Stimulated activated CD4-positive, alpha-beta T cell treated with anti-CD3 and anti-CD28 coated beads, TNF-alpha, amount 100 ng/mL, for 24 hours (primary cell): ENCODE data around the gene LONP1.
"Not testable (repeated sequence)": the region's sequence is repeated elsewhere in the genome, so short reads cannot be mapped to it uniquely, and the experiment has no call there.

Experiments used
- DNase-seq, 3 experiments: peaks; one replicate each; pipeline ENCODE4 v3.0.0-alpha.2; 2020; ENCODE audit warnings: low read depth in 3 of 3

Gene LONP1

DNA sequence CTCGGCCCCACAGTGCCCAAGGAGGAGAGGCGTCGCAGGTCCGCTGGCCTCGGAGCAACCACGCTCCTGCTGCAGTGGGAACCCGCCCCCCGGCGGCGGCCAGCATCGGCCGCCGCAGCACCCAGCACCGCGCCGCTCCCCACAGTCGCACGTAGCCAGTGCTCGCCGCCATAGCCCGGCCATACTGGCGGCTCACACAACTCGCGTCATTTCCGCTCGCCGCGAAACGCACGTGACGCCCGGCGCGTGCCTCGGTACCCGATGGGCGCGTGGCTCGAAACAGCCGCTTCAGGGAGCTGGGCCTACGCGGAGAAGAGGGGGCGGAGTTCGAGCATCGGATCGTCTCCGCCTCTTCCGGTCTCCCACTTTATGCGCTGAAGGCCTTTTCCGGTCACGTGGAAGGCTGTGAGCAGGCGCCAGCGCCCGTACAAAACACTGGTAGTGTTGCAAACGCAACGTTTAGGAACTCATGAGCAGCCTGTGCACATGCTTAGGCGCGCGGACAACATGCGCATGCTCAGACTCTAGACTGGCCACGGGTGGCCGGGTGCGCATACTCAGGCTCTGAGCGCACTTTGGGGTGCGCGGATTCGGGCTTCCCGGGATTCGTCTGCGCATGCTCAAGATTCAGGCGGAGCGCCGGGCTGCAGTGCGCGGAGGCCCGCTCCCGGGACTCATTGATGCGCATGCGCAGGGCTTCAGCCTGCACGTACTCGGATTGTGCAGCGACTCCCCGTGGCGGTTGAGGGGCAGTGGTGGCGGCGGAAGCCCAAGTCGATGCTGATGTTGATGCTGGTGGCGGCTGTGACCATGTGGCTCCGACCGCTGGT lies at the start of gene LONP1, which contains the start of gene CATSPERD:
TSS of gene LONP1 (minus strand) at position 186 of the 830 bp plus-strand sequence. CDS start at position 172, 14 bp downstream.
TSS of gene CATSPERD (plus strand) at position 677 of the 830 bp plus-strand sequence. CDS start at position 778, 101 bp downstream.
- DNase-seq = peak; percentile 96 to 98 (median 97)

DNA sequence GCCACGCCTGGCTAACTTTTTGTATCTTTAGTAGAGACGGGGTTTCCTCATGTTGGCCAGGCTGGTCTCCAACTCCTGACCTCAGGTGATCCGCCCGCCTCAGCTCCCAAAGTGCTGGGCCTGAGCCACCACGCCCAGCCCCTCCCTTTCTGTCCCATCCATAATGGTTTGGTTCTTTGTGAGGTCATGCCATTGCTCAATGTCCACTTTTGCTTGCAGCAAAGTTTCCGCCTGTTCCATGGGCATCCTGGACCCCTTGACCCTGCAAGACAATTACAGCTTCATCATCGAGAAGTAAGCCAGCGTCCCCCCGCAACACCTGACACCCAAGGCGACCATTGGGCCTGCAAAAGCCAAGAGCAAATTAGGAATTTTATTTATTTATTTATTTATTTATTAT lies 48.0 kb upstream of the LONP1 start:
- DNase-seq = no peak

GRCh38 chr19:5765220-5765619 lies 45.3 kb upstream of the LONP1 start:
- DNase-seq = no peak

DNA sequence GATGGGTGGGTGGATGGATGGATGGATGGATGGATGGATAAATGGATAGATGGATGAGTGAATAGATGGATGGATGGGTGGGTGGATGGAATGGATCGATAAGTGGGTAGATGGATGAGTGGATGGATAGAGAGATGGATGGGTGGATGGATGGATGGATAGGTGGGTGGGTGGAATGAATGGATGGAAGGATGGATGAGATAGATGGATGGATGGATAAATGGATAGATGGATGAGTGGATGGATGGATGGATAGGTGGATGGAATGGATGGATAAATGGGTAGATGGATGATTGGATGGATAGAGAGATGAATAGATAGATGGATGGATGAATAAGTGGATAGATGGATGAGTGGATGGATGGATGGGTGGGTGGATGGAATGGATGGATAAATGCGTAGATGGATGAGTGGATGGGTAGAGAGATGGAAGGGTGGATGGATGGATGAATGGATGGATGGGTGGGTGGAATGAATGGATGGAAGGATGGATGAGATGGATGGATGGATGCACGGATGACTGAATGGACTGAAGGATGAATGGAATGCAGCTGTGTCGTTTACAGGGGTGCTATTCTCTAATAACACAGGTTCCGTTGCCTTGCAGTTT lies 42.8 kb upstream of the LONP1 start:
- no peak for DNase-seq

- no peak for DNase-seq
Measured at GRCh38 chr19:5753743-5754142, 33.8 kb upstream of the LONP1 start.

DNA sequence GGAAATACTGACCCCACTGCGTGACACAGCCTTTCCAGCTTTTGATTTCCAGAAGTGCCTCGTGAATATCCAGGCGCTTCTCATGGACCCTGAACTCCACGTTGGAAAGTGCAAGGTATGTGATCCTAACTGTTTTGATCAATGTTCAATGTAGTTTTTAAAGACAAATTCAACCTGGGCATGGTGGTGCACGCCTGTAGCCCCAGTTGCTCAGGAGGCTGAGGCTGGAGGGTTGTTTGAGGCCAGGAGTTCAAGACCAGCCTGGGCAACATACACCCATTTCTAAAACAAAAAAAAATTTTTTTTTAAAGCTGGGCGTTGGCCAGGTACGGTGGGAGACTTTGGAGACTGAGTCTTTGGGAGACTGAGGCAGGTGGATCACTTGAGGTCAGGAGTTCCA lies 31.8 kb upstream of the LONP1 start:
- DNase-seq = no peak

- DNase-seq = no peak
Measured at GRCh38 chr19:5749505-5749904, 29.6 kb upstream of the LONP1 start.

DNA sequence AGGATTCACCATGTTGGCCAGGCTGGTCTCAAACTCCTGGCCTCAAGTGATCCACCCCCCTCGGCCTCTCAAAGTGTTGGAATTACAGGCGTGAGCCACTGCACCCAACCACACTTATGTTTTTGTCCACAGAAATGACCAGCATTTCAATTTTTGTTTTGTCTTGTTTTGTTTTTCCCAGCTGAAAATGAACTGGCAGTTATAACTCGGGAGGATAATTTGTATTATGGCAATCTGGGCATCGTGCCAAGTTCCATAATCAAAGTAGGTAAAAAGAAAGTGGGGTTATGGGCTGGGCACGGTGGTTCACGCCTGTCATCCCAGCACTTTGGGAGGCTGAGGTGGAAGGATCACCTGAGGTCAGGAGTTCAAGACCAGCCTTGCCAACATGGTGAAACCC lies 29.0 kb upstream of the LONP1 start:
- DNase-seq = not testable (repeated sequence)

GRCh38 chr19:5744999-5745398 lies 25.1 kb upstream of the LONP1 start:
- DNase-seq = not testable (repeated sequence)

- DNase-seq = no peak
Measured at GRCh38 chr19:5743630-5744029, 23.7 kb upstream of the LONP1 start.

DNA sequence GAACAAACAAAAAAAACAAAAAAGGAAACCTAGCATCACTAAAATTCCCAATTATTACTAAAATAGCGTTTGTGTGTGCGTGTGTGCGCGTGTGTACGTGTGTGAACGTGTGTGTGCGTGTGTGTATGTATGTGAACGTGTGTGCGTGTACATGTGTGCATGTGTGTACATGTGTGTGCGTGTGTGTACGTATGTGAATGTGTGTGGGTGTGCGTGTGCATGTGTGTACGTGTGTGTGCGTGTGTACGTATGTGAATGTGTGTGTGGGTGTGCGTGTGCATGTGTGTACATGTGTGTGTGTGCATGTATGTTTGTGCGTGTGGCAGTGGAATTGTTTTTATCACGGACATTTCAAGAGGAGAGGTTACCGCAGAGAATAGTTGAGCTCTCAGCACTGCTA lies 22.1 kb upstream of the LONP1 start:
- no peak for DNase-seq

DNA sequence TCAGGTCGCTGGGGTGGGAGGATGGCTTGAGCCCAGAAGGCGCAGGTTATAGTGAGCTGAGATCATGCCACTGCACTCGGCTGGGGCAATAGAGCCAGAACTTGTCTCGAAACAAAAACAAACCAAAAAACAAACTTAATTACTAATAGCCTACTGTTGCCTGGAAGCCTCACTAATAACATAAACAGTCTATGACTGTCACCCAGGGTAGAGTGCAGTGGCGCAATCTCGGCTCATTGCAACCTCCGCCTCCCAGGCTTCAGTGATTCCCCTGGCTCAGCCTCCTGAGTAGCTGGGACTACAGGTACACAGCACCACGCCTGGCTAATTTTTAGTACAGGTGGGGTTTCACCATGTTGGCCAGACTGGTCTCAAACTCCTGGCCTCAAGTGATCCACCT lies 18.5 kb upstream of the LONP1 start:
- DNase-seq = no peak

DNA sequence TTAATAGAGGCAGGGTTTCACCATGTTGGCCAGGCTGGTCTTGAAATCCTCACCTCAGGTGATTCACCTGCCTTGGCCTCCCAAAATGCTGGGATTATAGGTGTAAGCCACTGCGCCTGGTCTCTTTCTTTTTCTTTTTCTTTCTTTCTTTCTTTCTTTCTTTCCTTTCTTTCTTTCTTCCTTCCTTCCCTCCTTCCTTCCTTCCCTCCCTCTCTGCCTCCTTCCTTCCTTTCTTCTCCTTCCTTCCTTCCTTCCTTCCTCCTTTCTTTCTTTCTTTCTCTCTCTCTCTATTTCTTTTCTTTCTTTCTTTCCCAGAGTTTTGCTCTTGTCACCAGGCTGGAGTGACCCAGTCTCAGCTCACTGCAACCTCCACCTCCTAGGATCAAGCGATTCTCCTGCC lies 13.2 kb upstream of the LONP1 start:
- DNase-seq = not testable (repeated sequence)

- no peak for DNase-seq
Measured at GRCh38 chr19:5727453-5728050, 7.6 kb upstream of the LONP1 start.

DNA sequence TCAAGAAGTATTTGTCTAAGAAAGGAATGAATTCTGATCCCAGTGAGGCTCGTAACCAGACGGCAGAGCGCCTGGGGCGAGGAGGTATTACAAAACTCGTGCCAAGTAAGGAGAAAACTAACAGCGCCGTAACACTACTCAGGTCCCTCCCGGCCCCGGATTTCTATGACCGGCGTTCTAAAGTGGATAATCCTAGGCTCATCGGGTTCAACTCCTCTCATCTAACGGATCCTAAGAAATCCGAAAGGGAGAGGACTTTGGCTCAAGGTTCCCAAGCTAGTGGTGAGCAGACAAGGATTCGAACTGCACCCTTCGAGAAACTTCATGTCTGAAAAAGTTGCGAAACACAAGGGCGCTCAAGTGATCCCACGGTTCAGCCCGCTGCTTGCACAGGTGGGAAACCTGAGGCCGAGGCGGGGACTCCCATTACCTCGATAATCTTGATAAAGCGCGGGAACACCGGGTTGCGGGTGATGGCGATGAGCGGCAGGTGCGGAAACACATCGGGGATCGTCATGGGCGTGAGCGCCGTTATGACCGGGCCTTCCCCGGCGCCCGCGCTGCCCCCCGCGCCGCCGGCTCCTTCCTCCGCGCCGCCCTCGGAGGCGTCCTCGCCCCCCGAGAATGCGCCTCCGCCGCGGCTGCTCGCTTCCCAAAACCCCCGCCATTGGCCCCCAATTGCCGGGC lies 529 bp downstream of the LONP1 start:
- DNase-seq = no peak

GRCh38 chr19:5718579-5719273 lies 1.2 kb downstream of the LONP1 start:
- peak in 2 of 3 experiments; percentile 58 for DNase-seq

GRCh38 chr19:5718037-5718578 lies 1.8 kb downstream of the LONP1 start:
- DNase-seq = peak in 1 of 3 experiments; percentile 67

- DNase-seq = no peak
Measured at GRCh38 chr19:5717215-5717935, 2.6 kb downstream of the LONP1 start.

- DNase-seq = no peak
Measured at GRCh38 chr19:5714816-5715215, 5.1 kb downstream of the LONP1 start.

DNA sequence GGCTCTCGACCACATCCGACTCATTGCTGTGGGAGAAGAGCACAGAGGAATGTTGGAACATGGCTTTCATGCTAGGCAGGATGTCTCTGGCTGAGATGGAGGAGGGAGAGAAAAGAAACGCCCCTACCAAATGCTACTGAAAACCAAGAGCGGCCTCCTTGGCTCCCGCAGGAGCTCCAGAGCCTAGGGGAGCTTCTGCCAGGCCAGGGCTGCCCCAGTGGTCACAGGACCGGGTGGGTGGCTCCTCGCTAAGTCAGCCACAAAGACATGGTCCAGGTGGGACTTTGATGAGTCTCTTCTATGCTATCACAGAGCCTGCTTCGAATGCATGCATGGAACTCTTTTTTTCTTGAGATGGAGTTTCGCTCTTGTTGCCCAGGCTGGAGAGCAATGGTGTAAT lies 6.7 kb downstream of the LONP1 start:
- no peak for DNase-seq
